Neural cell (in vitro differentiated cells): ENCODE data around the gene PER2.
A peak's percentile ranks its signal among the peaks of the same experiment; 100 is the strongest.

ENCODE experiments used
- EP300 ChIP-seq: fragments of 450-650 bp; conservative IDR thresholded peaks from 2 replicates; pipeline ENCODE4 v1.6.1; 2014; ENCODE audit warnings: antibody characterized with exemption, mild to moderate bottlenecking, moderate library complexity; ENCODE audit not compliant: poor library complexity, severe bottlenecking
- EZH2 ChIP-seq: fragments of 200-600, 300-800 bp; shearing (Covaris generic), sonication (generic); IDR thresholded peaks from 2 replicates; pipeline ENCODE4 v1.6.1; 2014; ENCODE audit warnings: antibody characterized with exemption, low read length, borderline replicate concordance, mild to moderate bottlenecking; ENCODE audit not compliant: insufficient read depth, poor library complexity, severe bottlenecking
- MXI1 ChIP-seq: fragments of 450-650 bp; conservative IDR thresholded peaks from 2 replicates; pipeline ENCODE4 v1.6.1; 2014; ENCODE audit warnings: antibody characterized with exemption, mild to moderate bottlenecking; ENCODE audit not compliant: poor library complexity, severe bottlenecking
- POLR2AphosphoS5 ChIP-seq: IDR thresholded peaks from 2 replicates; pipeline ENCODE4 v1.6.1; 2012
- RAD21 ChIP-seq: fragments of 450-650 bp; conservative IDR thresholded peaks from 2 replicates; pipeline ENCODE4 v1.6.1; 2014; ENCODE audit warnings: antibody characterized with exemption, mild to moderate bottlenecking, moderate library complexity
- SMC3 ChIP-seq: fragments of 450-650 bp; conservative IDR thresholded peaks from 2 replicates; pipeline ENCODE4 v1.6.1; 2014; ENCODE audit warnings: antibody characterized with exemption, mild to moderate bottlenecking, moderate library complexity; ENCODE audit not compliant: poor library complexity
- TAF1 ChIP-seq: IDR thresholded peaks from 2 replicates; pipeline ENCODE4 v1.6.1; 2012; ENCODE audit warnings: low read depth
- TF ChIP-seq, protein P1 (sequence below): IDR thresholded peaks from 2 replicates; pipeline ENCODE4 v1.6.1; 2012; ENCODE audit warnings: borderline replicate concordance
- TF ChIP-seq, protein P2 (sequence below): fragments of 450-650 bp; IDR thresholded peaks from 2 replicates; pipeline ENCODE4 v1.5.1; 2014; ENCODE audit warnings: antibody characterized with exemption, mild to moderate bottlenecking, moderate library complexity; ENCODE audit not compliant: poor library complexity, severe bottlenecking

DNA sequence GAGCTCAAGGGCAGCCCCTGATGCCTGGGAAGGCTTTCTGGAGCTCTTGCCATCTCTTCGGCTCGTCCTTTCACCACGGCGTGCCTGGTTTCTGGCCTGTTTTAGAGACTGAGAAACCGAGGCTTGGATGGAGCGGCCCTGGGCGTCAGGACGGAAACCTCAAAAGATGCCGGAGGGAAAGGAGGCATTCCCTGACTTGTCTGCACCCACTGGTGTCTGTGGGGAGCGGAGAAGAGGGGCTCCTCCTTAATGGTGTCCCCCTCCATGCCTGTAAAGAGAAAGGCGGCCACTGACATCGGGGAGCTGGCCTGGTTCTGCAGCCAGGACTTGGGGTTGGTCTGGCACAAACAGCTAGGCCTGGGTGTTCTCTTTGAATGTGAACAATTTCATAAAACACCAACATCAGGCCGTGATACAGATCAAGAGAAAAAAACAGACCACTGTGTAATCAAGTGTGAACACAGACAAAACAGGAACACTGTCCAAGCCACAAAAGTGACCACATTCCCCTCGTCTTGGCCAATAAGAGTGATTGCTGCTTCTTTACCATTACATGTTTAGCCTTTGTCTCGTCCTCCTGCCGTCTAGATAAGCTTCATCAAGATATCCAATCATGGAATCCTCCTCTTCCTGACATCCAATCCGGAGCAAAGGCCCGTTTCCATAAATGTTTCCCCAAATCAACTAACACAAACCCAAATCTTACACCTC, 84.3 kb downstream of the PER2 start:
- TF ChIP-seq, protein P1, sequence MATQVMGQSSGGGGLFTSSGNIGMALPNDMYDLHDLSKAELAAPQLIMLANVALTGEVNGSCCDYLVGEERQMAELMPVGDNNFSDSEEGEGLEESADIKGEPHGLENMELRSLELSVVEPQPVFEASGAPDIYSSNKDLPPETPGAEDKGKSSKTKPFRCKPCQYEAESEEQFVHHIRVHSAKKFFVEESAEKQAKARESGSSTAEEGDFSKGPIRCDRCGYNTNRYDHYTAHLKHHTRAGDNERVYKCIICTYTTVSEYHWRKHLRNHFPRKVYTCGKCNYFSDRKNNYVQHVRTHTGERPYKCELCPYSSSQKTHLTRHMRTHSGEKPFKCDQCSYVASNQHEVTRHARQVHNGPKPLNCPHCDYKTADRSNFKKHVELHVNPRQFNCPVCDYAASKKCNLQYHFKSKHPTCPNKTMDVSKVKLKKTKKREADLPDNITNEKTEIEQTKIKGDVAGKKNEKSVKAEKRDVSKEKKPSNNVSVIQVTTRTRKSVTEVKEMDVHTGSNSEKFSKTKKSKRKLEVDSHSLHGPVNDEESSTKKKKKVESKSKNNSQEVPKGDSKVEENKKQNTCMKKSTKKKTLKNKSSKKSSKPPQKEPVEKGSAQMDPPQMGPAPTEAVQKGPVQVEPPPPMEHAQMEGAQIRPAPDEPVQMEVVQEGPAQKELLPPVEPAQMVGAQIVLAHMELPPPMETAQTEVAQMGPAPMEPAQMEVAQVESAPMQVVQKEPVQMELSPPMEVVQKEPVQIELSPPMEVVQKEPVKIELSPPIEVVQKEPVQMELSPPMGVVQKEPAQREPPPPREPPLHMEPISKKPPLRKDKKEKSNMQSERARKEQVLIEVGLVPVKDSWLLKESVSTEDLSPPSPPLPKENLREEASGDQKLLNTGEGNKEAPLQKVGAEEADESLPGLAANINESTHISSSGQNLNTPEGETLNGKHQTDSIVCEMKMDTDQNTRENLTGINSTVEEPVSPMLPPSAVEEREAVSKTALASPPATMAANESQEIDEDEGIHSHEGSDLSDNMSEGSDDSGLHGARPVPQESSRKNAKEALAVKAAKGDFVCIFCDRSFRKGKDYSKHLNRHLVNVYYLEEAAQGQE, result no peak
- TF ChIP-seq, protein P2, sequence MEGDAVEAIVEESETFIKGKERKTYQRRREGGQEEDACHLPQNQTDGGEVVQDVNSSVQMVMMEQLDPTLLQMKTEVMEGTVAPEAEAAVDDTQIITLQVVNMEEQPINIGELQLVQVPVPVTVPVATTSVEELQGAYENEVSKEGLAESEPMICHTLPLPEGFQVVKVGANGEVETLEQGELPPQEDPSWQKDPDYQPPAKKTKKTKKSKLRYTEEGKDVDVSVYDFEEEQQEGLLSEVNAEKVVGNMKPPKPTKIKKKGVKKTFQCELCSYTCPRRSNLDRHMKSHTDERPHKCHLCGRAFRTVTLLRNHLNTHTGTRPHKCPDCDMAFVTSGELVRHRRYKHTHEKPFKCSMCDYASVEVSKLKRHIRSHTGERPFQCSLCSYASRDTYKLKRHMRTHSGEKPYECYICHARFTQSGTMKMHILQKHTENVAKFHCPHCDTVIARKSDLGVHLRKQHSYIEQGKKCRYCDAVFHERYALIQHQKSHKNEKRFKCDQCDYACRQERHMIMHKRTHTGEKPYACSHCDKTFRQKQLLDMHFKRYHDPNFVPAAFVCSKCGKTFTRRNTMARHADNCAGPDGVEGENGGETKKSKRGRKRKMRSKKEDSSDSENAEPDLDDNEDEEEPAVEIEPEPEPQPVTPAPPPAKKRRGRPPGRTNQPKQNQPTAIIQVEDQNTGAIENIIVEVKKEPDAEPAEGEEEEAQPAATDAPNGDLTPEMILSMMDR, result no peak
- TF ChIP-seq EZH2 (no peak), POLR2AphosphoS5 (no peak), TAF1 (peak; percentile 15), EP300 (no peak), RAD21 (no peak), SMC3 (no peak), MXI1 (no peak)
